OCI-LY7 (cell line): Measurements from ENCODE around the gene L3MBTL3. TPM values are rescaled to one million over a fixed set of nuclear protein-coding genes. Genes with fewer than 3 reads are reported as not detected.

Experiments used
- Bru-seq: library from RNA; stranded (reverse); fragments of 400-500 nt; gene quantifications from one replicate; lab custom pipeline; 2021; lab: Mats Ljungman, UMichigan
- BruChase-seq, 2 experiments: library from RNA; stranded (reverse); fragments of 400-500 nt; gene quantifications; one replicate each; lab custom pipeline; 2021; lab: Mats Ljungman, UMichigan
- BruUV-seq: library from RNA; stranded (reverse); fragments of 400-500 nt; replicated peaks from 2 replicates; lab custom pipeline; 2021; lab: Mats Ljungman, UMichigan
- CTCF ChIA-PET: fragments of 300-600 bp; sonication (Branson Sonifier 250); formaldehyde crosslinking; loops from one replicate; lab custom pipeline; 2022; ENCODE audit warnings: antibody characterized with exemption; ENCODE audit not compliant: unreplicated experiment; lab: Charles Lee
- POLR2A ChIA-PET: fragments of 300-600 bp; sonication (Branson Sonifier 250); formaldehyde crosslinking; loops from one replicate; lab custom pipeline; 2022; ENCODE audit warnings: antibody characterized with exemption; lab: Charles Lee
- DNase-seq: peaks from one replicate; pipeline ENCODE4 v3.0.0-alpha.2; 2015; ENCODE audit warnings: low spot score
- H2AFZ ChIP-seq: fragments of 200-600 bp; sonication (generic), shearing (Covaris generic); 2 replicates; pipeline ENCODE4 v1.6.1; 2014; ENCODE audit warnings: mild to moderate bottlenecking, antibody characterized with exemption, low read length, moderate library complexity
- H3K27ac ChIP-seq: fragments of 200-600 bp; sonication (generic); 2 replicates; pipeline ENCODE4 v1.5.1; 2014; ENCODE audit warnings: mixed run types, low read depth, mild to moderate bottlenecking, moderate library complexity, low read length, inconsistent platforms; ENCODE audit not compliant: poor library complexity, severe bottlenecking
- H3K36me3 ChIP-seq: fragments of 200-600 bp; sonication (generic); 2 replicates; pipeline ENCODE4 v1.6.1; 2014; ENCODE audit warnings: mild to moderate bottlenecking, antibody characterized with exemption, low read length, moderate library complexity, mixed read lengths; ENCODE audit not compliant: insufficient read depth
- H3K4me1 ChIP-seq: fragments of 200-600 bp; sonication (generic); 2 replicates; pipeline ENCODE4 v1.5.1; 2014; ENCODE audit warnings: mild to moderate bottlenecking, low read length; ENCODE audit not compliant: insufficient read depth, poor library complexity, severe bottlenecking
- H3K4me2 ChIP-seq: fragments of 200-600 bp; sonication (generic); 2 replicates; pipeline ENCODE4 v1.6.1; 2014; ENCODE audit warnings: mild to moderate bottlenecking, low read length
- H3K4me3 ChIP-seq: fragments of 200-600 bp; sonication (generic); 2 replicates; pipeline ENCODE4 v1.5.1; 2014; ENCODE audit warnings: mild to moderate bottlenecking, low read depth, low read length; ENCODE audit not compliant: poor library complexity, severe bottlenecking
- H3K79me2 ChIP-seq: fragments of 200-600 bp; sonication (generic); 2 replicates; pipeline ENCODE4 v1.6.1; 2016; ENCODE audit warnings: low read depth, mild to moderate bottlenecking, low read length, moderate library complexity, mixed read lengths; ENCODE audit not compliant: insufficient read depth
- H3K9me2 ChIP-seq: fragments of 200-600 bp; sonication (generic); 2 replicates; pipeline ENCODE4 v1.6.1; 2016; ENCODE audit warnings: mild to moderate bottlenecking, low read length, mixed read lengths; ENCODE audit not compliant: insufficient read depth
- H3K9me3 ChIP-seq: fragments of 200-600 bp; sonication (generic); 2 replicates; pipeline ENCODE4 v1.6.1; 2014; ENCODE audit warnings: mild to moderate bottlenecking, mixed run types, low read length, mixed read lengths
- H4K20me1 ChIP-seq: fragments of 200-600 bp; sonication (generic); 2 replicates; pipeline ENCODE4 v1.6.1; 2014; ENCODE audit warnings: mild to moderate bottlenecking, antibody characterized with exemption, low read length, moderate library complexity, mixed read lengths; ENCODE audit not compliant: insufficient read depth
- EZH2phosphoT487 ChIP-seq: fragments of 200-600 bp; sonication (generic); IDR thresholded peaks from 2 replicates; pipeline ENCODE4 v1.6.1; 2018; ENCODE audit warnings: low read depth, borderline replicate concordance, mild to moderate bottlenecking, mixed run types, antibody characterized with exemption, low read length, moderate library complexity, mixed read lengths
- intact Hi-C: fragments of 100-400 bp; cut with micrococcal nuclease; formaldehyde crosslinking; loops from one replicate; pipeline ENCODE4 v1.10.0; 2022; ENCODE audit not compliant: unreplicated experiment
- long read RNA-seq: library from polyadenylated mRNA; stranded (forward); transcript quantifications from one replicate; pipeline ENCODE4 v2.0.0, GENCODE V29; 2022
- total RNA-seq, 2 experiments: library from RNA; depleted of rRNA in 1 of 2; stranded (reverse); fragments of >200 nt in 1 of 2; shearing (Covaris generic) in 1 of 2; gene quantifications; 2 replicates each; pipeline ENCODE4 v1.2.3, GENCODE V29; 2014 to 2022
- TF ChIP-seq, protein P1 (sequence below): fragments of 200-600 bp; sonication (generic); conservative IDR thresholded peaks from 2 replicates; pipeline ENCODE4 v1.5.1; 2014; ENCODE audit warnings: mild to moderate bottlenecking, antibody characterized with exemption, low read length, moderate library complexity, mixed read lengths

The L3MBTL3 gene
- total RNA-seq (2014; rRNA removed; shearing (Covaris generic)) (6.4 and 7.9 TPM in 2 replicates), total RNA-seq (2022) (7.3 and 11.0 TPM in 2 replicates), Bru-seq, nascent RNA (percentile 53 among the genes with signal in this experiment), BruChase-seq, experiment 1, labeled RNA remaining after a 6-hour chase (percentile 40 among the genes with signal in this experiment), BruChase-seq, experiment 2, labeled RNA remaining after a 2-hour chase (percentile 44 among the genes with signal in this experiment)
- long read RNA-seq, partial matches to known transcripts = 2 of 3 reads
- long read RNA-seq, other reads (novel, unspliced or antisense) = 0 of 3 reads

DNA sequence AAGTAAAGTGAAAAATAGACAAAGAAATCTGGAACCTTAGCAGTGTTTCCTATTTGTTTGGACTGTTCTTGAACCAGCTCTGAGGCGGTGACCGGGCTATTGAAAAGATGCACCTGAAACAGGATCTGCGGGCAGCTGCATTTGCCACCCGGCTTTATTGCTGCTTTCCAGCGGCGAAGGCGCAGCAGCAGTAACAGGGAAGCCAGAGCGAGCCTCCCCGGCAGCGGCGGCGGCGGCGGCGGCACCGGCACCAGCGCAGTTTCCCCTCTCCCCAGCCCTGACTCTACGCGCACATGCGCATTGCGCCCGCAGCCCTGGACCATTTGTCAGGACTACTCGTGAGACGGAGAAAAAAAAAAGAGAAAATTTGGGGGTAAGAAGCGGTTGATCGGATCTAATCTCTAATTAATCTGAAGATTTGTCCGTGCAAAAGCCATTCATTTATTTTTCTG, at the start of gene L3MBTL3:
Gene L3MBTL3, plus strand, starts transcription at position 290 of the 452 bp plus-strand sequence. CDS start 24,119 bp downstream, outside the sequence.
- Histone ChIP-seq H3K9me3 (no peaks in the 10 kb centered on the region), H3K9me2 (no peaks in the 10 kb centered on the region), H3K79me2 (no peaks in the 10 kb centered on the region), H3K36me3 (no peaks in the 10 kb centered on the region), H3K4me2 (peak within 1 kb of the TSS; percentile 88), H3K4me3 (peak within 1 kb of the TSS; percentile 74), H3K4me1 (peaks cover 9% of the 10 kb centered on the region), H2AFZ (peak within 1 kb of the TSS; percentile 80; the same call in 1 of the 2 replicates), H3K27ac (peak within 1 kb of the TSS; percentile 18), H4K20me1 (0 out of 2 replicates have a peak, but pooled peaks cover 11% of the 10 kb centered on the region)
- intact Hi-C loops = no loop called here
- CTCF ChIA-PET = no interaction called here
- POLR2A ChIA-PET = interaction anchor here (0.7 kb wide), 1 partner anchor 314 kb away, joined by 3 read pairs; no protein-coding TSS in a partner anchor
- BruUV-seq = no TSS peak
- TF ChIP-seq, protein P1, sequence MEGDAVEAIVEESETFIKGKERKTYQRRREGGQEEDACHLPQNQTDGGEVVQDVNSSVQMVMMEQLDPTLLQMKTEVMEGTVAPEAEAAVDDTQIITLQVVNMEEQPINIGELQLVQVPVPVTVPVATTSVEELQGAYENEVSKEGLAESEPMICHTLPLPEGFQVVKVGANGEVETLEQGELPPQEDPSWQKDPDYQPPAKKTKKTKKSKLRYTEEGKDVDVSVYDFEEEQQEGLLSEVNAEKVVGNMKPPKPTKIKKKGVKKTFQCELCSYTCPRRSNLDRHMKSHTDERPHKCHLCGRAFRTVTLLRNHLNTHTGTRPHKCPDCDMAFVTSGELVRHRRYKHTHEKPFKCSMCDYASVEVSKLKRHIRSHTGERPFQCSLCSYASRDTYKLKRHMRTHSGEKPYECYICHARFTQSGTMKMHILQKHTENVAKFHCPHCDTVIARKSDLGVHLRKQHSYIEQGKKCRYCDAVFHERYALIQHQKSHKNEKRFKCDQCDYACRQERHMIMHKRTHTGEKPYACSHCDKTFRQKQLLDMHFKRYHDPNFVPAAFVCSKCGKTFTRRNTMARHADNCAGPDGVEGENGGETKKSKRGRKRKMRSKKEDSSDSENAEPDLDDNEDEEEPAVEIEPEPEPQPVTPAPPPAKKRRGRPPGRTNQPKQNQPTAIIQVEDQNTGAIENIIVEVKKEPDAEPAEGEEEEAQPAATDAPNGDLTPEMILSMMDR = no peak
- TF ChIP-seq EZH2phosphoT487 = no peak
- peak; percentile 76 for DNase-seq

DNA sequence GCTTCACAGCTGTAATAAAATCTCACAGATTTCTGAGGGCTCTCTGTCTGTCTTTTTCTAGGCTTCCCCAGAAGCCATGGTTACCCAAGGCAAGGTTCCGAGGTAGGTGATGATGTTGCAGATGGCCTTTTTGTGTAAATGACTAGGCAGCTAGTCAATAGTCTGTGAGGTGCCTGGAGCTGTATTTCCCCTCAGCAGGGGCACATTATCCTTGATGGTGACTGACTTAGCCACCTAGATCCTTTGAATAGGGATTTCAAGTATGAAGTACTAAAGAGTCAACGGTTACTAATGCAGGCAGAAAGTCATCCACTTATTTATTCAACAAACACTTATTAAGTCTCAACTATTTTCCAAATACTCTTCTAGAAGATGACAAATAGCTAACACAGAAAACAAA, 49.3 kb upstream of the L3MBTL3 start:
- Histone ChIP-seq H3K79me2 (no peaks in the 10 kb centered on the region), H2AFZ (no peak overlapping the region), H4K20me1 (no peaks in the 10 kb centered on the region), H3K9me3 (no peaks in the 10 kb centered on the region), H3K4me2 (no peak overlapping the region), H3K4me1 (no peaks in the 10 kb centered on the region), H3K27ac (no peak overlapping the region), H3K9me2 (no peaks in the 10 kb centered on the region), H3K4me3 (no peak overlapping the region), H3K36me3 (no peaks in the 10 kb centered on the region)
- TF ChIP-seq EZH2phosphoT487 = no peak
- TF ChIP-seq, protein P1 = no peak
- BruUV-seq = no TSS peak
- ChIA-PET CTCF (no interaction called here), POLR2A (interaction anchor here (1.1 to 1.2 kb wide), 2 partner anchors 10 to 19 kb away, joined by 3 read pairs; no protein-coding TSS in a partner anchor)
- intact Hi-C loops = no loop called here
- no peak for DNase-seq

DNA sequence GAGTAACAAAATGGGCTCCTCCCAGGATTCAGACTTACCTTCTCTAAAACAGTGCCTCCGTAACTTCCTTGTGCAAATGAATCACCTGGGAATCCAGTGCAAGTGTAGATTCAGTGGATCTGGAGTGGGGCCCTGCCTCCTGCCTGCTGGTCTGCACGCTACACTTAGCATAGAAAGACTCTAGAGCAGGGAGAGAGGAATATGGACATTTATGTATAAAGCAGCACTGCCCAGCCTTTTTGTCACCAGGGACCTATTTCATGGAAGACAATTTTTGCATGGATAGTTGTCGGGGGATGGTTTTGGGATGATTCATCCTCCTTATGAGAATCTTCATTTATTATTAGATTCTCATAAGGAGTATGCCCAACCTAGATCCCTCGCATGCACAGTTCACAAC, 42.3 kb upstream of the L3MBTL3 start:
- H3K4me3 ChIP-seq = no peak overlapping the region
- H2AFZ ChIP-seq = no peak overlapping the region
- H3K4me1 ChIP-seq = no peaks in the 10 kb centered on the region
- H3K9me3 ChIP-seq = no peaks in the 10 kb centered on the region
- BruUV-seq = no TSS peak
- ChIA-PET POLR2A (no interaction called here), CTCF (no interaction called here)
- H3K36me3 ChIP-seq = no peaks in the 10 kb centered on the region
- no peaks in the 10 kb centered on the region for H4K20me1 ChIP-seq
- no peak for DNase-seq
- TF ChIP-seq EZH2phosphoT487 = no peak
- TF ChIP-seq, protein P1 = no peak
- no peaks in the 10 kb centered on the region for H3K79me2 ChIP-seq
- intact Hi-C loops = no loop called here
- no peak overlapping the region for H3K27ac ChIP-seq
- H3K9me2 ChIP-seq = no peaks in the 10 kb centered on the region
- no peak overlapping the region for H3K4me2 ChIP-seq
